AG04450 (cell line): ENCODE results near the gene CD99L2. TPM values are rescaled to one million over a fixed set of nuclear protein-coding genes. Genes with fewer than 3 reads are reported as not detected.

ENCODE experiments used
- CTCF ChIA-PET: fragments of 300-600, 350-600 bp; formaldehyde crosslinking; extraction: SDS; loops from one replicate; lab custom pipeline; 2022; ENCODE audit warnings: antibody characterized with exemption, inconsistent platforms; lab: Charles Lee
- POLR2A ChIA-PET: fragments of 350-600 bp; formaldehyde crosslinking; extraction: SDS; loops from one replicate; lab custom pipeline; 2021; ENCODE audit warnings: antibody characterized with exemption, inconsistent platforms; lab: Yijun Ruan, JAX
- DNase-seq: peaks from one replicate; pipeline ENCODE4 v3.0.0-alpha.2; 2011; ENCODE audit warnings: low read depth, low spot score
- H3K27ac ChIP-seq: one replicate; pipeline ENCODE4 v1.5.1; 2012; ENCODE audit warnings: low read depth, low read length, control low read depth
- H3K27me3 ChIP-seq: one replicate; pipeline ENCODE4 v1.6.0; 2012; ENCODE audit warnings: low read length; ENCODE audit not compliant: control insufficient read depth, insufficient read depth
- H3K4me3 ChIP-seq: 2 replicates; pipeline ENCODE4 v1.5.1; 2011; ENCODE audit warnings: mild to moderate bottlenecking, low read depth, low read length, control low read depth
- H3K9me3 ChIP-seq: 2 replicates; pipeline ENCODE4 v1.5.1; 2012; ENCODE audit warnings: low read length; ENCODE audit not compliant: control insufficient read depth, insufficient read depth
- polyA plus RNA-seq: library from polyadenylated mRNA; depleted of rRNA; stranded (reverse); fragments of >200 nt; gene quantifications from 2 replicates; pipeline ENCODE4 v1.2.3, GENCODE V29; 2011
- TF ChIP-seq, protein P1 (sequence below): IDR thresholded peaks from 2 replicates; pipeline ENCODE4 v1.5.1; 2011; ENCODE audit warnings: low read depth, low read length, control low read depth, inconsistent platforms

The CD99L2 gene
- polyA plus RNA-seq, 1 experiment, result 52.4 TPM

DNA sequence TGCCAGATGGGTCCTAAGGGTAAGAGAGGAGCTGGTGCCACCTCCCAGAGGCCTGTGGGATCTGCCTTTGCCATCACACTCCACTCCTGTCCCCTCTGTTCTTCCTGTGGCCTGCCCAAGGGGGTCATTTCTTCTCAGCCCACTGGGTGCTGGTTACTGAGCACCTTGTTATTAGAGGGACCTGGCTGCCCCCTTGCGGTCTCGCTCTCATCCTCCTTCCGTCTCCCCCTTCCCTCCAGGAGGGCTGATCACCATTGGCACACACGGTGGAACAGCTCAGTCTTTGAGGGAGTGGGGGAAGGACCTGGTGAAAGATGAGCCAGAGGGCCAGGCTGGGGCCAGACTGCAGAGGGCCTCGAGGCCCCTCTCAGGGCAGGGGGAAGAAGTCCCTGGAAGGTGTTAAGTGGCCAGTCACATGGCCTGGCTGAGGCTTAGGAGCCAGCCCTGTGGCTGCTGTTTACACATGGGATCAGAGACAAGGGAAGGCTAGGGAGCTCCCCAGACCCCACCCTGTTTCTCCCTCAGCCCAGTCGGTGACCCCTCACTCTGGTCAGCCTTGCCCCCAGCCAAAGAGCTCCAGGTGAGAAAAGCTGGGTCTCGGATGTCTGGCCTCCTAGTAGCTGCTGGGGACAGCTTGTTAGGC is 137.2 kb downstream of the CD99L2 start:
- POLR2A ChIA-PET, result interaction anchor here (0.6 kb wide), 1 partner anchor 258 kb away, joined by 3 read pairs; no protein-coding TSS in a partner anchor

DNA sequence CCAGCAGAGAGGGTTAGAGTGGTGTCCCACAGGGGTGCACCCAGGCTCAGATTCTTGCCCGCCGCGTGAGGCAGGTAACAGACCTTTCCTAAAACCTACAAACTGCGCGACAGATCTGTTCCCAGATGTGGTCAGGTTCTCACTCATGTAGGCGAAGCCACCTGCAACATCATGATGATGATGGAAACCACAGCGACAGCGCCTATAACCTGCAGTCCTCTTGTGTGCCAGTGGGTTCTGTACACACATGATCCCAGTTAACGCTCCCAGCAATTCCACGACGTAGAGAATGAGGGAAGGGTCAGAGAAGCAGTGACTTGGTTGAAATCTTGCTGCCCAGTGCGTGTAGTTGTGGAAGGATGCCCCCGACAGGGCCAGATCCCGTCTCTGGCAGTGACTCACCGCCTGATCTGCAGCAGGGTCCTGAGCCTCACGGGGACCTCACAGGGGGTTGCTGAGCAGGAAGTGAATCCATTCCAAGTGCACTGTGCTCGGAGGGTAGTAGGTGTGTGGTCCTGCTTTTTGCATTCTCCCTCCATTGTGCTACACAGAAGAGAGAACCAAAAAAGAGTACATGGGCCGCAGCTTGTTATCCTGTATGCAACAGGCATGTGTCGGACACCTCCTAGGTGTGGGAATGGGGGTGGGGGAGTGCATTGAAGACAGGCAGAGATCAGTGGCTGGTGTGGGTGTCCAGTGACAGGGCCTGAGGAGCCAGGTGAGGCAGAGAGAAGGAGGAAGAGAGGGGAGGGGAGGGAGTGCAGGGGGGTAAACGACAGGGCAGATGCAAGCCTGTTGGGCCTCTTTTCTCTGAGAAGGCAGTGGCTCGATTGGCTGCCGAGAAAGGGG is 138.7 kb downstream of the CD99L2 start:
- no peaks in the 10 kb centered on the region for H3K27me3 ChIP-seq
- ChIA-PET POLR2A (no interaction called here), CTCF (no interaction called here)
- TF ChIP-seq, protein P1, sequence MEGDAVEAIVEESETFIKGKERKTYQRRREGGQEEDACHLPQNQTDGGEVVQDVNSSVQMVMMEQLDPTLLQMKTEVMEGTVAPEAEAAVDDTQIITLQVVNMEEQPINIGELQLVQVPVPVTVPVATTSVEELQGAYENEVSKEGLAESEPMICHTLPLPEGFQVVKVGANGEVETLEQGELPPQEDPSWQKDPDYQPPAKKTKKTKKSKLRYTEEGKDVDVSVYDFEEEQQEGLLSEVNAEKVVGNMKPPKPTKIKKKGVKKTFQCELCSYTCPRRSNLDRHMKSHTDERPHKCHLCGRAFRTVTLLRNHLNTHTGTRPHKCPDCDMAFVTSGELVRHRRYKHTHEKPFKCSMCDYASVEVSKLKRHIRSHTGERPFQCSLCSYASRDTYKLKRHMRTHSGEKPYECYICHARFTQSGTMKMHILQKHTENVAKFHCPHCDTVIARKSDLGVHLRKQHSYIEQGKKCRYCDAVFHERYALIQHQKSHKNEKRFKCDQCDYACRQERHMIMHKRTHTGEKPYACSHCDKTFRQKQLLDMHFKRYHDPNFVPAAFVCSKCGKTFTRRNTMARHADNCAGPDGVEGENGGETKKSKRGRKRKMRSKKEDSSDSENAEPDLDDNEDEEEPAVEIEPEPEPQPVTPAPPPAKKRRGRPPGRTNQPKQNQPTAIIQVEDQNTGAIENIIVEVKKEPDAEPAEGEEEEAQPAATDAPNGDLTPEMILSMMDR, result no peak
- no peak overlapping the region for H3K4me3 ChIP-seq
- DNase-seq, result no peak
- no peaks in the 10 kb centered on the region for H3K9me3 ChIP-seq
- H3K27ac ChIP-seq, result no peak overlapping the region

More for the DNA sequence above, 137.2 kb downstream of the CD99L2 start:
- Histone ChIP-seq H3K27me3 (no peaks in the 10 kb centered on the region), H3K9me3 (no peaks in the 10 kb centered on the region), H3K27ac (no peak overlapping the region), H3K4me3 (no peak overlapping the region)
- no peak for DNase-seq
- CTCF ChIA-PET, result interaction anchor here (1.1 to 3.4 kb wide), 2 partner anchors 11 to 321 kb away, joined by 3 to 14 read pairs; no protein-coding TSS in a partner anchor
- TF ChIP-seq, protein P1, result no peak

DNA sequence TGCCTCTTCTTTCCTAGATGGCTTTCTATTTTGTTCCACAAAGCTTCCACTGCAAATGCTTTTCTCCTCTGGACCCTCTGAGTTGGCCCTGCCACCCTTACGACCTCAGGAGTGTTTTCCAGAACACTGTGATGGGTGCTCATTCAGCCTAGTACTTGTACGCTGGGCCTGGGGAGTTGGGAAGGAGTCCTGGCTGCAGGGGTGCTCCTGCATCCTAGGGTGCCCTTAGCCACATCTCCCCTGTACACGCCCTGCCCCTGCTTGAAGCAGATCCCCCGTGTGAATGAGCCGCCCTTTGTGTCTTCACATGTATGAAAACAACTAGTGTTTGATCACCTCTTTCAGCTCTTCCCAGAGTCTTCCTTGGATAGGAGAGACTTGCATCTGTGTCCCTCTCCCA is 141.1 kb downstream of the CD99L2 start:
- CTCF ChIA-PET, result no interaction called here
- H3K27me3 ChIP-seq, result no peaks in the 10 kb centered on the region
- no peak for DNase-seq
- POLR2A ChIA-PET, result no interaction called here
- TF ChIP-seq, protein P1, result no peak
- no peak overlapping the region for H3K4me3 ChIP-seq
- no peak overlapping the region for H3K27ac ChIP-seq
- no peaks in the 10 kb centered on the region for H3K9me3 ChIP-seq

DNA sequence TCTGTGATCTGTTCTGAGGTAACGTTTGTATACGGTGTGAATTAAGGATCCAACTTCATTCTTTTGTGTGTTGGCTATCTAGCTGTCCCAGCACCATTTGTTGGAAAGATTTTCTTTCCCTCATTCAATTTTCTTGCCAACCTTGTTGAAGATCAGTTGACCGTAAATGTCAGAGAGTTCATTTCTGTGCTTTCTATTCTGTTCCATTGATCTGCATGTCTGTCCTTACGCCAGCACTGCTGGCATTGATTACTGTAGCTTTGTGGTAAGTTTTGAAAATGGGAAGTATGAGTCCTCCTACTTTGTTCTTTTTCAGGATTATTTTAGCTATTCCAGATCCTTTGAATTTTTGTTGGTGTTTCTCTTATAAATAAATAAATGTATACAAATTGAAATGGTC is 144.5 kb downstream of the CD99L2 start:
- no peak for DNase-seq

More for the DNA sequence above, 144.5 kb downstream of the CD99L2 start:
- Histone ChIP-seq H3K27ac (no peak overlapping the region), H3K27me3 (no peaks in the 10 kb centered on the region), H3K4me3 (no peak overlapping the region), H3K9me3 (no peaks in the 10 kb centered on the region)
- ChIA-PET CTCF (interaction anchor here (1.3 kb wide), 1 partner anchor 18 kb away, joined by 4 read pairs; no protein-coding TSS in a partner anchor), POLR2A (no interaction called here)
- TF ChIP-seq, protein P1, result no peak
